Prostate gland (tissue), 2 donors: ENCODE measurements around the gene ADD3. TPM values are rescaled to one million over a fixed set of nuclear protein-coding genes. Genes with fewer than 3 reads are reported as not detected.

Source experiments
- DNase-seq: peaks from one replicate; pipeline ENCODE4 v3.0.0-alpha.2; 2019; ENCODE audit warnings: low spot score
- H3K27ac ChIP-seq, 2 donors: fragments of 200-600 bp; sonication (generic); 2 replicates each; pipeline ENCODE4 v1.5.1; 2017 to 2019
- H3K27me3 ChIP-seq: fragments of 200-600 bp; sonication (generic); replicated peaks from 2 replicates; pipeline ENCODE4 v1.5.1; 2019; ENCODE audit not compliant: insufficient read depth
- H3K36me3 ChIP-seq, 2 donors: fragments of 200-600 bp; sonication (generic); 1 replicate in 1 of 2; 2 replicates in 1 of 2; pipeline versions ENCODE4 v1.5.1 to v1.8.1; 2017 to 2019
- H3K4me1 ChIP-seq: fragments of 200-600 bp; sonication (generic); replicated peaks from 2 replicates; pipeline ENCODE4 v1.5.1; 2019
- H3K4me3 ChIP-seq, 2 donors: fragments of 200-600 bp; sonication (generic); 2 replicates each; pipeline ENCODE4 v1.5.1; 2017 to 2019
- H3K9me3 ChIP-seq: fragments of 200-600 bp; sonication (generic); 2 replicates; pipeline ENCODE4 v1.5.1; 2017
- CTCF ChIP-seq, 4 experiments: fragments of 200-600 bp in 2 of 4; fragments of 450-650 bp in 2 of 4; sonication (generic) in 2 of 4; IDR thresholded peaks; 1 replicate in 3 of 4; 2 replicates in 1 of 4; pipeline ENCODE4 v1.5.1; 2016 to 2019; ENCODE audit warnings: antibody characterized with exemption in 4 of 4, mild to moderate bottlenecking in 2 of 4, moderate library complexity in 2 of 4
- POLR2A ChIP-seq: fragments of 450-650 bp; IDR thresholded peaks from one replicate; pipeline ENCODE4 v1.6.1; 2016; ENCODE audit warnings: antibody characterized with exemption, mild to moderate bottlenecking
- POLR2AphosphoS5 ChIP-seq: sonication (generic); formaldehyde crosslinking; IDR thresholded peaks from one replicate; pipeline ENCODE4 v1.6.1; 2017; ENCODE audit warnings: antibody characterized with exemption
- WGBS: methylation state at CpG from one replicate; pipeline ENCODE4 v1.1.5; 2018; 5-methylcytosine and 5-hydroxymethylcytosine counted together
- intact Hi-C: fragments of 100-400 bp; cut with DNase I; formaldehyde crosslinking; loops from one replicate; pipeline ENCODE4 v1.14.2; 2022
- total RNA-seq, 2 donors: library from RNA; depleted of rRNA; stranded (reverse); fragments of >200 nt; gene quantifications; one replicate each; pipeline ENCODE4 v1.1.0, GENCODE V29; 2016

The ADD3 gene
- total RNA-seq, 2 donors from 2014 or later = 76.4 to 127 TPM

- Histone ChIP-seq H3K27me3 (no peaks in the 10 kb centered on the region), H3K4me3 (no peak overlapping the region), H3K4me1 (peaks cover 3% of the 10 kb centered on the region), H3K27ac (no peak overlapping the region), H3K9me3 (no peaks in the 10 kb centered on the region), H3K36me3 (no peaks in the 10 kb centered on the region)
- no peak for TF ChIP-seq CTCF (IDR thresholded peaks at IDR 0.05)
- TF ChIP-seq POLR2A = no peak
- TF ChIP-seq POLR2AphosphoS5 = no peak
- DNase-seq = no peak
- 82% methylated on average over 1 of the region's 1 CpG for WGBS
- intact Hi-C loops = no loop called here
Observed at GRCh38 chr10:110017907-110018306, 10.1 kb downstream of the ADD3 start.

DNA sequence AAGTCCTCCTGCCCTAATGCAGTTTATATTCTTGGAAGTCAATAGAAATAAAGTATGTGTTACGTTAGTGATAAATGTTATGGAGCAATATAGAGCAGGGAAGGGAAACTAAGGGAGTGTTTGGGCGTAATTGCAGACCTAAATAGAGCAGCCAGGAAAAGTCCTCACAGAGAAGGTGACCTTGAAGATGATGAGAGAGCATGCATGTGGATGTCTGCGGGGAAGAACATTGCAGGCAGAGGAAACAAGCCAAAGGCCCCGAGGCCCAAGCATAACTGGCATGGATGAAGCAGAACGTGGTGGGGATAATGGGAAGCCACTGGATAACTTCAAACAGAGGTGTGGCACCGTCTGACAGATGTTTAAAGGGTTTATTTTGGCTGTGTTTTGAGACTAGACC, 12.5 kb downstream of the ADD3 start:
- H3K27me3 ChIP-seq = no peaks in the 10 kb centered on the region
- no peak overlapping the region for H3K27ac ChIP-seq
- TF ChIP-seq POLR2AphosphoS5 (no peak), CTCF (IDR thresholded peaks at IDR 0.05) (no peak), POLR2A (no peak)
- peaks cover 3% of the 10 kb centered on the region for H3K4me1 ChIP-seq
- H3K9me3 ChIP-seq = no peaks in the 10 kb centered on the region
- H3K4me3 ChIP-seq = no peak overlapping the region
- 66% methylated on average over 6 of the region's 6 CpGs for WGBS
- DNase-seq = no peak
- H3K36me3 ChIP-seq = no peaks in the 10 kb centered on the region
- intact Hi-C loops = no loop called here

DNA sequence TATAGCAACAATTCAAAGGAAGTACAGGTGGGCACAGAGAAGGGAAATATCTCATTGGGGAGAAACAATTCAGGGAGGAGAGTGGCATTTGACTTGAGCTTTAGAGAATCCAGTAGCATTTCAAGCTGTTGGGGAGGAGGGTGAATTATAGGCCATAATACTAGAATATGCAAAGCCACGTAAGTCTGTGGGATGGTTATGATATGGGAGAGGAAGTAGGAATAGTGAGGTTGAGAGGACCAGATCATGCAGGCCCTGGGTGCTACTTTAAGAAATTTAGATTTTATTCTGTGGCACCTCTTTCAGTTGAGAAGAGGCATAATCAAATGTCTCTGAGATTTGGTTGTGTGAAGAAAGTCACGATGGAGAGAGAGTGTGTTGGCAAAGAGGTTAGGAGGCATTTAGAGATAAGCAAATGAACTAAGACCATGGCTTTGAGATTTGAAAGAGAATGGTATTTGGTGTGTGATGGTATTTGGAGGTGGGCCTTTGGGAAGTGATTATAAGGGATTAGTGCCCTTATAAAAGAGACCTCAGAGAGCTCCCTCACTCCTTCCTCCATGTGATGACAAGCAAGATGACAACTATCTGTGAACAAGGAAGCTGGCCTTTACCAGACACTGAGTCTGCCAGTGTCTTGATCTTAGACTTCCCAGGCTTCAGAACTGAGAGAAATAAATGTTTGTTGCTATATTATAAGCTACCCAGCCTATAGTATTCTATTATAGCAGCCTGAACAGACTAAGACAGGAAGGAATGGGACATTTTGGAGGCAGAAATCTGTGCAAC, 15.1 kb downstream of the ADD3 start:
- Histone ChIP-seq H3K4me1 (no peaks in the 10 kb centered on the region), H3K27me3 (no peaks in the 10 kb centered on the region), H3K4me3 (no peak overlapping the region), H3K27ac (no peak overlapping the region), H3K9me3 (no peaks in the 10 kb centered on the region), H3K36me3 (no peaks in the 10 kb centered on the region)
- no peak for TF ChIP-seq CTCF (IDR thresholded peaks at IDR 0.05)
- TF ChIP-seq POLR2AphosphoS5 = no peak
- TF ChIP-seq POLR2A = no peak
- DNase-seq = no peak
- 88% methylated on average over 2 of the region's 2 CpGs for WGBS
- intact Hi-C loops = no loop called here

- no peaks in the 10 kb centered on the region for H3K9me3 ChIP-seq
- intact Hi-C loops = no loop called here
- no peaks in the 10 kb centered on the region for H3K27me3 ChIP-seq
- no peak for DNase-seq
- no peaks in the 10 kb centered on the region for H3K4me1 ChIP-seq
- no peak overlapping the region for H3K4me3 ChIP-seq
- H3K27ac ChIP-seq = no peak overlapping the region
- no peaks in the 10 kb centered on the region for H3K36me3 ChIP-seq
- TF ChIP-seq POLR2AphosphoS5 = no peak
- TF ChIP-seq POLR2A = no peak
- TF ChIP-seq CTCF (IDR thresholded peaks at IDR 0.05) = no peak
- WGBS = 66% methylated on average over 4 of the region's 4 CpGs
Observed at GRCh38 chr10:110023785-110024465, 16.1 kb downstream of the ADD3 start.

GRCh38 chr10:110029450-110029849, 21.7 kb downstream of the ADD3 start:
- TF ChIP-seq POLR2A (no peak), CTCF (IDR thresholded peaks at IDR 0.05) (no peak), POLR2AphosphoS5 (no peak)
- Histone ChIP-seq H3K4me3 (no peak overlapping the region), H3K9me3 (no peaks in the 10 kb centered on the region), H3K4me1 (peaks cover 2% of the 10 kb centered on the region), H3K36me3 (no peaks in the 10 kb centered on the region), H3K27me3 (no peaks in the 10 kb centered on the region), H3K27ac (no peak overlapping the region)
- WGBS = 69% methylated on average over 2 of the region's 2 CpGs
- intact Hi-C loops = no loop called here
- no peak for DNase-seq
